22Rv1 (cell line): Measurements from ENCODE around the gene HSDL1.

ENCODE experiments used
- H3K27ac ChIP-seq: fragments of 450-650 bp; 2 replicates; pipeline ENCODE4 v1.5.1; 2017
- CTCF ChIP-seq: fragments of 450-650 bp; IDR thresholded peaks from 2 replicates; pipeline ENCODE4 v1.5.1; 2017; ENCODE audit warnings: mild to moderate bottlenecking
- ZFX ChIP-seq: fragments of 450-650 bp; IDR thresholded peaks from 2 replicates; pipeline ENCODE4 v1.6.1; 2017; ENCODE audit warnings: antibody characterized with exemption, borderline replicate concordance

Gene HSDL1

GRCh38 chr16:84175350-84176081 is 30.5 kb upstream of the HSDL1 start:
- no peak overlapping the region for H3K27ac ChIP-seq
- TF ChIP-seq CTCF = peak; percentile 79
- TF ChIP-seq ZFX = no peak

- no peak for TF ChIP-seq CTCF
- no peak for TF ChIP-seq ZFX
- no peak overlapping the region for H3K27ac ChIP-seq
Measured at GRCh38 chr16:84174396-84174795, 29.4 kb upstream of the HSDL1 start.

GRCh38 chr16:84169765-84170310 is 24.9 kb upstream of the HSDL1 start:
- TF ChIP-seq ZFX = no peak
- no peak for TF ChIP-seq CTCF
- no peak overlapping the region for H3K27ac ChIP-seq

GRCh38 chr16:84166796-84167695 is 22.1 kb upstream of the HSDL1 start:
- TF ChIP-seq ZFX (no peak), CTCF (no peak)
- H3K27ac ChIP-seq = no peak overlapping the region

- no peak overlapping the region for H3K27ac ChIP-seq
- TF ChIP-seq CTCF = no peak
- no peak for TF ChIP-seq ZFX
Measured at GRCh38 chr16:84165746-84166145, 20.8 kb upstream of the HSDL1 start.

- no peak for TF ChIP-seq ZFX
- no peak for TF ChIP-seq CTCF
- no peak overlapping the region for H3K27ac ChIP-seq
Measured at GRCh38 chr16:84161801-84162200, 16.8 kb upstream of the HSDL1 start.
